ENCODE data around the gene CLTB.

DNA sequence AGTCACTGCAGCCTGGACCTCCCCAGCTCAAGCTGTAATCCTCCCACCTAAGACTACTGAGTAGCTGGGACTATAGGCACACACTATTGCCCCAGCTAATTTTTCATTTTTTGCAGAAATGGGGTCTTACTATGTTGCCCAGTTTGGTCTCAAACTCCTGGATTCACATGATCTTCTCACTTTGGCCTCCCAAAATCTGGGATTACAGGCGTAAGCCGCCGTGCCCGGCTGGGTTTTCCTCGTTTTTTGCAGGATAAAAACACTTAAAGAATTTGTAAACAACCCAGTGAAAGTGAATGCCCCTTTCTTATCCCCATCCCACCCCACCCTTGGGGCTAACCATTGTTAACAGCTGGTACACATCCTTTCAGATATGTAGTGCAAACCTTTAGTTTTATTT lies 7.7 kb downstream of the CLTB start:
- TF ChIP-seq POLR2A (IDR thresholded peaks at IDR 0.05), result no peak
- TF ChIP-seq, protein P1, sequence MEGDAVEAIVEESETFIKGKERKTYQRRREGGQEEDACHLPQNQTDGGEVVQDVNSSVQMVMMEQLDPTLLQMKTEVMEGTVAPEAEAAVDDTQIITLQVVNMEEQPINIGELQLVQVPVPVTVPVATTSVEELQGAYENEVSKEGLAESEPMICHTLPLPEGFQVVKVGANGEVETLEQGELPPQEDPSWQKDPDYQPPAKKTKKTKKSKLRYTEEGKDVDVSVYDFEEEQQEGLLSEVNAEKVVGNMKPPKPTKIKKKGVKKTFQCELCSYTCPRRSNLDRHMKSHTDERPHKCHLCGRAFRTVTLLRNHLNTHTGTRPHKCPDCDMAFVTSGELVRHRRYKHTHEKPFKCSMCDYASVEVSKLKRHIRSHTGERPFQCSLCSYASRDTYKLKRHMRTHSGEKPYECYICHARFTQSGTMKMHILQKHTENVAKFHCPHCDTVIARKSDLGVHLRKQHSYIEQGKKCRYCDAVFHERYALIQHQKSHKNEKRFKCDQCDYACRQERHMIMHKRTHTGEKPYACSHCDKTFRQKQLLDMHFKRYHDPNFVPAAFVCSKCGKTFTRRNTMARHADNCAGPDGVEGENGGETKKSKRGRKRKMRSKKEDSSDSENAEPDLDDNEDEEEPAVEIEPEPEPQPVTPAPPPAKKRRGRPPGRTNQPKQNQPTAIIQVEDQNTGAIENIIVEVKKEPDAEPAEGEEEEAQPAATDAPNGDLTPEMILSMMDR (IDR thresholded peaks at IDR 0.05), result no peak
